WERI-Rb-1 (cell line): ENCODE results near the gene SS18L1.

Source experiments
- DNase-seq: peaks from one replicate; pipeline ENCODE4 v3.0.0-alpha.2; 2020
- H3K27ac ChIP-seq: fragments of 250-450 bp; sonication (Bioruptor Pico); 2 replicates; pipeline ENCODE4 v1.5.1; 2020; ENCODE audit warnings: mild to moderate bottlenecking, moderate library complexity
- H3K27me3 ChIP-seq: fragments of 250-450 bp; sonication (Bioruptor Pico); 2 replicates; pipeline ENCODE4 v1.5.1; 2021; ENCODE audit warnings: mild to moderate bottlenecking, low read depth, moderate library complexity; ENCODE audit not compliant: insufficient read depth, severe bottlenecking
- H3K36me3 ChIP-seq: fragments of 250-450 bp; sonication (Bioruptor Pico); 2 replicates; pipeline ENCODE4 v1.5.1; 2020; ENCODE audit warnings: mild to moderate bottlenecking, moderate library complexity
- H3K4me3 ChIP-seq: 2 replicates; pipeline ENCODE4 v1.5.1; 2011; ENCODE audit warnings: low read depth, mild to moderate bottlenecking, control low read depth, low read length
- H3K9me3 ChIP-seq: fragments of 250-450 bp; sonication (Bioruptor Pico); 2 replicates; pipeline ENCODE4 v1.5.1; 2021; ENCODE audit warnings: mild to moderate bottlenecking, moderate library complexity; ENCODE audit not compliant: severe bottlenecking
- TF ChIP-seq, protein P1 (sequence below): IDR thresholded peaks from 2 replicates; pipeline ENCODE4 v1.5.1; 2011; ENCODE audit warnings: low read depth, mild to moderate bottlenecking, control low read depth, inconsistent platforms, low read length

SS18L1 gene

GRCh38 chr20:62123450-62124118 is 20.0 kb upstream of the SS18L1 start:
- Histone ChIP-seq H3K27me3 (no peaks in the 10 kb centered on the region), H3K9me3 (no peaks in the 10 kb centered on the region), H3K4me3 (peak overlapping the region; percentile 57), H3K27ac (peak overlapping the region; percentile 89), H3K36me3 (peaks cover 53% of the 10 kb centered on the region)
- TF ChIP-seq, protein P1, sequence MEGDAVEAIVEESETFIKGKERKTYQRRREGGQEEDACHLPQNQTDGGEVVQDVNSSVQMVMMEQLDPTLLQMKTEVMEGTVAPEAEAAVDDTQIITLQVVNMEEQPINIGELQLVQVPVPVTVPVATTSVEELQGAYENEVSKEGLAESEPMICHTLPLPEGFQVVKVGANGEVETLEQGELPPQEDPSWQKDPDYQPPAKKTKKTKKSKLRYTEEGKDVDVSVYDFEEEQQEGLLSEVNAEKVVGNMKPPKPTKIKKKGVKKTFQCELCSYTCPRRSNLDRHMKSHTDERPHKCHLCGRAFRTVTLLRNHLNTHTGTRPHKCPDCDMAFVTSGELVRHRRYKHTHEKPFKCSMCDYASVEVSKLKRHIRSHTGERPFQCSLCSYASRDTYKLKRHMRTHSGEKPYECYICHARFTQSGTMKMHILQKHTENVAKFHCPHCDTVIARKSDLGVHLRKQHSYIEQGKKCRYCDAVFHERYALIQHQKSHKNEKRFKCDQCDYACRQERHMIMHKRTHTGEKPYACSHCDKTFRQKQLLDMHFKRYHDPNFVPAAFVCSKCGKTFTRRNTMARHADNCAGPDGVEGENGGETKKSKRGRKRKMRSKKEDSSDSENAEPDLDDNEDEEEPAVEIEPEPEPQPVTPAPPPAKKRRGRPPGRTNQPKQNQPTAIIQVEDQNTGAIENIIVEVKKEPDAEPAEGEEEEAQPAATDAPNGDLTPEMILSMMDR: no peak
- no peak for DNase-seq

DNA sequence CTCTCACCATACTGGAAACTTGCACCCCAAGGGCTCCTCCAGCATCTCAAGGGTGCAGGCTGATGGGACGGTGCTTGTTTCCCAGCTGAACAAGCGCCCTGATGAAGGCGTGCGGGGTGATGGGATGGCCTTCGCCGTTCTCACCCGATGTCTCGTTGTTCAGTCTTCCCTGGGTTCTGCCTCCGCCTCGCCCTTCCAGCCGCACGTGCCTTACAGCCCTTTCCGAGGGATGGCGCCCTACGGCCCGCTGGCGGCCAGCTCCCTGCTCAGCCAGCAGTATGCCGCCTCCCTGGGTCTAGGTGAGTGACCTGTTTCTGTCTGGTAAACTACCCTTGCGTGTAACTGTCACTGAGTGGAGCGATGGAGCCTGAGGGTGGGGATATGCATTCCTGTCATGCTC is 17.4 kb upstream of the SS18L1 start:
- no peak for DNase-seq
- H3K9me3 ChIP-seq: no peaks in the 10 kb centered on the region
- H3K4me3 ChIP-seq: no peak overlapping the region
- H3K36me3 ChIP-seq: peaks cover 79% of the 10 kb centered on the region
- TF ChIP-seq, protein P1: no peak
- H3K27me3 ChIP-seq: no peaks in the 10 kb centered on the region
- no peak overlapping the region for H3K27ac ChIP-seq

GRCh38 chr20:62127799-62128198 is 15.8 kb upstream of the SS18L1 start:
- Histone ChIP-seq H3K27ac (peak overlapping the region; percentile 46), H3K9me3 (no peaks in the 10 kb centered on the region), H3K36me3 (peaks cover 96% of the 10 kb centered on the region), H3K4me3 (no peak overlapping the region), H3K27me3 (no peaks in the 10 kb centered on the region)
- TF ChIP-seq, protein P1: no peak
- DNase-seq: peak; percentile 49

DNA sequence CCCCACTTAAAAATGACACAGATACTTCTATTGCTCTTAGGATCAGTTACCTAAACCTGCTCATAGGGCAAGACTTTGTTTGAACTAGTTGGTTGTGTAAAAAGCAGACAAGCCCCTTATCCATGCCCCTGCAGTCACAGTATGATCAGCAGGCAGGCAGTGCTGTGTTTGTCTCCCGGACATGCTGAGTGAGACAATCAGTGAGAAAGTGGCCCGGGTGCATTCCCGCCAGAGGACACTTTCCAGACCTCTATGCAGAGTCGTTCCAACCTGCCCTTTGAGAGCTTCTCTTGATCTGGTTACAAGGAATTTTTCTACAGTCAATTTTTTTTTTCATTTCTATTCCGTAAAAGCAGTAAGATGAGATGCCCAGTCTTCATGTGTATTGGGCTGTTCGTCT is 15.1 kb upstream of the SS18L1 start:
- H3K36me3 ChIP-seq: peaks cover 100% of the 10 kb centered on the region
- H3K4me3 ChIP-seq: no peak overlapping the region
- no peaks in the 10 kb centered on the region for H3K27me3 ChIP-seq
- H3K9me3 ChIP-seq: no peaks in the 10 kb centered on the region
- DNase-seq: no peak
- TF ChIP-seq, protein P1: no peak
- H3K27ac ChIP-seq: peak overlapping the region; percentile 46

GRCh38 chr20:62129731-62130531 is 13.6 kb upstream of the SS18L1 start:
- Histone ChIP-seq H3K27me3 (no peaks in the 10 kb centered on the region), H3K27ac (no peak overlapping the region), H3K9me3 (no peaks in the 10 kb centered on the region), H3K4me3 (no peak overlapping the region), H3K36me3 (peaks cover 98% of the 10 kb centered on the region)
- TF ChIP-seq, protein P1: no peak
- DNase-seq: no peak
